Lower lobe of right lung (tissue), 2 donors: ENCODE measurements around the gene ANKRD63. TPM values are rescaled to one million over a fixed set of nuclear protein-coding genes. Genes with fewer than 3 reads are reported as not detected.
A peak's percentile ranks its signal among the peaks of the same experiment; 100 is the strongest.

Source experiments
- ATAC-seq, 2 donors: fragments of 200-7000 bp; cut with Tn5 transposase; one replicate each; pipeline ENCODE4 v1.9.1; 2020 to 2022; ENCODE audit warnings: mild to moderate bottlenecking in 2 of 2, moderate library complexity in 2 of 2
- DNase-seq: peaks from one replicate; pipeline ENCODE4 v3.0.0-alpha.2; 2020
- H3K27ac ChIP-seq: fragments of 200-600 bp; one replicate; pipeline ENCODE4 v1.8.0; 2022
- H3K27me3 ChIP-seq: fragments of 200-600 bp; one replicate; pipeline ENCODE4 v1.8.0; 2022; ENCODE audit warnings: low read depth
- H3K36me3 ChIP-seq: fragments of 200-600 bp; one replicate; pipeline ENCODE4 v1.8.0; 2022; ENCODE audit warnings: mild to moderate bottlenecking
- H3K4me1 ChIP-seq: fragments of 200-600 bp; one replicate; pipeline ENCODE4 v1.8.0; 2022
- H3K4me3 ChIP-seq: fragments of 200-600 bp; one replicate; pipeline ENCODE4 v1.8.0; 2022; ENCODE audit warnings: mild to moderate bottlenecking
- H3K9me3 ChIP-seq: fragments of 200-600 bp; one replicate; pipeline ENCODE4 v1.8.0; 2022
- CTCF ChIP-seq: fragments of 200-600 bp; IDR thresholded peaks from one replicate; pipeline ENCODE4 v1.8.0; 2022; ENCODE audit warnings: antibody characterized with exemption, mild to moderate bottlenecking
- intact Hi-C: fragments of 100-400 bp; cut with DNase I; formaldehyde crosslinking; loops from one replicate; pipeline ENCODE4 v1.11.0; 2022
- total RNA-seq: library from RNA; stranded (reverse); fragmentation: NEBNext Ultra II Directional; extraction: Animal tissue kit (Norgen Biotek cat#: 25700); gene quantifications from one replicate; pipeline ENCODE4 v1.2.1, GENCODE V29; 2021
- donor health status: DM: no; HTN: yes; CAD: no; lungs with severe emphysema.

ANKRD63 gene
- total RNA-seq, 1 donor from 2014 or later = not detected

- intact Hi-C loops = no loop called here
- Histone ChIP-seq H3K27me3 (peaks cover 17% of the 10 kb centered on the region), H3K36me3 (no peaks in the 10 kb centered on the region), H3K4me1 (peaks cover 22% of the 10 kb centered on the region), H3K9me3 (no peaks in the 10 kb centered on the region), H3K4me3 (peak overlapping the region; percentile 65), H3K27ac (peak overlapping the region; percentile 60)
- DNase-seq (peak; percentile 79), ATAC-seq (peak; percentile 86 to 92)
- TF ChIP-seq CTCF = no peak
Observed at GRCh38 chr15:40252438-40253166, 30.3 kb downstream of the ANKRD63 start.

GRCh38 chr15:40252141-40252437 is 30.8 kb downstream of the ANKRD63 start:
- H3K4me1 ChIP-seq = peaks cover 22% of the 10 kb centered on the region
- H3K27me3 ChIP-seq = peaks cover 17% of the 10 kb centered on the region
- no peaks in the 10 kb centered on the region for H3K9me3 ChIP-seq
- intact Hi-C loops = no loop called here
- no peak for TF ChIP-seq CTCF
- no peak for DNase-seq
- peak; percentile 22 to 51 for ATAC-seq
- H3K36me3 ChIP-seq = no peaks in the 10 kb centered on the region
- H3K4me3 ChIP-seq = peak overlapping the region; percentile 65
- peak overlapping the region; percentile 60 for H3K27ac ChIP-seq

GRCh38 chr15:40251486-40252140 is 31.3 kb downstream of the ANKRD63 start:
- intact Hi-C loops = no loop called here
- TF ChIP-seq CTCF = no peak
- no peaks in the 10 kb centered on the region for H3K36me3 ChIP-seq
- peaks cover 17% of the 10 kb centered on the region for H3K27me3 ChIP-seq
- ATAC-seq (no peak), DNase-seq (peak; percentile 6)
- no peak overlapping the region for H3K27ac ChIP-seq
- H3K4me3 ChIP-seq = no peak overlapping the region
- H3K9me3 ChIP-seq = no peaks in the 10 kb centered on the region
- H3K4me1 ChIP-seq = peaks cover 22% of the 10 kb centered on the region

GRCh38 chr15:40250771-40251483 is 31.9 kb downstream of the ANKRD63 start:
- ATAC-seq (no peak), DNase-seq (peak; percentile 14)
- TF ChIP-seq CTCF = no peak
- H3K36me3 ChIP-seq = no peaks in the 10 kb centered on the region
- H3K27me3 ChIP-seq = peaks cover 17% of the 10 kb centered on the region
- no peak overlapping the region for H3K4me3 ChIP-seq
- no peak overlapping the region for H3K27ac ChIP-seq
- H3K9me3 ChIP-seq = no peaks in the 10 kb centered on the region
- peaks cover 22% of the 10 kb centered on the region for H3K4me1 ChIP-seq
- intact Hi-C loops = no loop called here

- Histone ChIP-seq H3K4me1 (peaks cover 27% of the 10 kb centered on the region), H3K27me3 (peaks cover 17% of the 10 kb centered on the region), H3K4me3 (no peak overlapping the region), H3K9me3 (no peaks in the 10 kb centered on the region), H3K27ac (no peak overlapping the region), H3K36me3 (no peaks in the 10 kb centered on the region)
- DNase-seq (no peak), ATAC-seq (no peak)
- TF ChIP-seq CTCF = no peak
- intact Hi-C loops = no loop called here
Observed at GRCh38 chr15:40250304-40250656, 32.6 kb downstream of the ANKRD63 start.
